ENCODE data around the gene PITPNM3.
A peak's percentile ranks its signal among the peaks of the same experiment; 100 is the strongest.

PITPNM3 gene

DNA sequence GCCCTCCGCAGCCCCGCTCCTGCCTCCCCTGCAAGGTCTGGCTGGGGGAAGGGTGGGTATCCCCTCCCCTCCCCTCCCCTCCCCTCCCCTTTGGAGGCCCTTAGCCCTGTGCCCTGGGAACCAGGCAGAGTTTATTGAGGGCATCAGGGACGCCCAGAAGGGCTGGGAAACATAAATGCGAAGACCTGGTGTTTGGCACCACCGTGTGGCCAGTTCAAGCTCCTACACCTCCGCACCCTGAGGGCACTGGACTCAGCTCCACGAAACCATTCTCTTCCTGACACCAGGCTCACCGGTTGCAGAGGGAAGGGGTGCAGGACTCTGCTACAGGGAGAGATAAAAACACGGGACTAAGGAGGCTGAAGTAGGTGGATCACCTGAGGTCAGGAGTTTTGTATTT, 120.4 kb downstream of the PITPNM3 start:
- peak; percentile 44 for DNase-seq

DNA sequence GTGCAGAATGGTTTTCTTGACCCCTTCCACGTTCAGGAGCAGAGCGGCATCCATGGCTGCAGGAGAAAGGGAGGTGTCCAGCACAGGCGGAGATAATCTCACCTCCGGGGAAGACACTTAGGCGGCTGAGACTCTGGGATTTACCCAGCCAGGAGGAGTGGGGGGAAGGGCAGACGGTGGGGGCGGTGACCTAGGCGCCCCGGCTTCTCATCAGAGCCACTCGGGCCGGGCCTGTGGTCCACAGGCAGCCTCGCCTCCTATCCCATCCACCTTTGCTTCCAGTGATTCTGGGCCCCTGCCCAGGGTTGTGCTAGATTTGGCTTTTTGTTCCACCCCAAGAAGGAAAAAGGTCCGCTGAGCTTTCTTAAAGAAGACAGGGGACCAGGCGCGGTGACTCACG, 121.3 kb downstream of the PITPNM3 start, which contains the start of gene AIPL1:
AIPL1 (minus strand) TSS at position 71 of the 400 bp plus-strand sequence; CDS start at position 54, 17 bp downstream.
- no peak for DNase-seq

DNA sequence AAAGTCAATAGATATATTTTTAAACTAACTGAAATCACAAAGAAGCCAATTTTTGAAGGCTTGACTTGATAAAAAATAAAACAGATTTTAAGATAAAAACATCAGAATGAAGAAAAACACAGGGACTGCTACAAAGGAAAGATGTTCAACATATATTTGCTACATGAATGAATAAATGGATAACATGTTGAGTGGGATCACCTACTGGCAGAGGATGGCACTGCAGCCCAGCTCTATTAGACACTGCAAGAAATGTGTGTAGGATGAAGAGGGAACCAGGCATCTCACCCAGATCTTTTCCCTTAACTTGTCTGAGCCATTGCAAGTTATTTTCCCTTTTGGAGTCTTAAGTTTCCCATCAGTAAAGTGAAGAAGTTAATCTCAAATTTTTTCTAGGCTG, 125.6 kb downstream of the PITPNM3 start:
- no peak for DNase-seq

DNA sequence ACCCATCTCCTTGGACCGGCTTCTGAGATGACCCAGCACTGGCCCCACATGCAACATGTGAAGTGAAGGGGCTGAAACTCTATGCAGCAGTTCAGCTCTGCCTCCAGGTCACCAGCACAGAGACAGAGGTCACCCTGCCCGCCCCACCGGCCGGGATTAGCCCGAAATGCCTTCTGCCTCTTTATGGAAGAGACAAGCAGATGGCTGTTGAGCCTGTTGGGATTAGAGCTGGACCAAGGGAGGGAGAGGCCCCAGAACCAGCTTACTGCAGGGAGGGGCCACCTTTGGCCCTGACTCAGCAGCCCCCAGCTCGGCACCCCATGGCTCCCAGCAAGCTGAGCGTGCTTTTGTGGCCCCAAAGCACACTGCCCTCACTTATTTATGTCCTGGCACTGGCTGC, 127.1 kb downstream of the PITPNM3 start:
- no peak for DNase-seq

DNA sequence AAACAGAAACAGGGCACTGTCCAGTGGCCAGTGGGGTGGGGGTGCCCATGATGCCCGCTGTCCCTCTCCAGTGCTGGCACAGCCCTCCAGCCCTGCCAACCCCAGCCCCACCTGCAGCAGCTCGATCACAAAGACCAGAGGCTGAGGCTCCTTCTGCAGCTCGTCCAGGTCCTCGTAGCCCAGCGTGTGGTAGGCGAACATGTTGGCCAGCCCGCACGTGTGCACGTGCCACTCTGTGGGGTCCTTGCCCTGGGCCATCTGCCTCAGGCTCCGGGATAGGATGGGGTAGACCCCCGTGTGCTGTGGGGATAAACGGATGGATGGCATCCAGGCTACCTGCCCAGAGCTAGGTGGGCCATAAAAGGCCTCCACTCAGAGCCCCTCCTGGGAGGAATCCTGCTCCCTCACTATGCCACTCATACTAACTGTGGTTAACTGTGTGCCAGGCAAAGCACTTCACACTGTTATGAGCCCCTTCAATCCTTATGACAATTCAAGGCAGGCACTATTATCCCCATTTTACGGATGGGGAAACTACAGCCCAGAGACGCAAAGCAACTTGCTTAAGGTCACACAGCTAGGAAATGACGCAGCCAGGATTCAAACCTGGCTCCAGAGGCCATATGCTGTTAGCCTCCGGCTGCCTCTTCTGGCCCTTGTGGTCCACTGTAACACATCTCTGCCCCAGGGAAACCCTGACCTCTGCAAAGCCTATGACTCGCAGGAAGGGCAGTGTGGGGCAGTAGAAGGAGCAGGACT, 128.0 kb downstream of the PITPNM3 start:
- DNase-seq: no peak

DNA sequence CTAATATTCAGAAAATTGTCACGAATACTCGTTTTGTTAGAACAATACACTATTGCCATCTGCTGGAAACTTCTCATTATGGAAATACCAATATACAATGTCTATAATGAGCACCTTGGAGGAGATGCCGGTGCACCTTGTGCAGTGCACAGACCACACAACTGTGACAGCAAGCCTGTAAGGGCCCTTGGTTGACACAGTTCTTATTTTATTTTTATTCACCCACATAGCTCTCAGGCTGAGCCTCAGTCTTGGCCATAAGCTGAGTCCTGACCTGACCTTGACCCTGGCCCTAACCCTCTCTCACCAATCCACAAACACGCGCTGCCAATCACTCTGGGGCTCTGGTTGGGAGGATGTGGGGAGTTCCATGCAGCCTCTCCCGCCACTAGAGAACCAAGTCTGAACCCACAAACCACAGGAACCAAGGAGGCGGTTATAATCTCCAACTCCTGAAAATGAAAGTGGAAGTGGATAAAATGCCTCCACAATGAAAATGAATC, 129.0 kb downstream of the PITPNM3 start:
- DNase-seq: peak; percentile 16

DNA sequence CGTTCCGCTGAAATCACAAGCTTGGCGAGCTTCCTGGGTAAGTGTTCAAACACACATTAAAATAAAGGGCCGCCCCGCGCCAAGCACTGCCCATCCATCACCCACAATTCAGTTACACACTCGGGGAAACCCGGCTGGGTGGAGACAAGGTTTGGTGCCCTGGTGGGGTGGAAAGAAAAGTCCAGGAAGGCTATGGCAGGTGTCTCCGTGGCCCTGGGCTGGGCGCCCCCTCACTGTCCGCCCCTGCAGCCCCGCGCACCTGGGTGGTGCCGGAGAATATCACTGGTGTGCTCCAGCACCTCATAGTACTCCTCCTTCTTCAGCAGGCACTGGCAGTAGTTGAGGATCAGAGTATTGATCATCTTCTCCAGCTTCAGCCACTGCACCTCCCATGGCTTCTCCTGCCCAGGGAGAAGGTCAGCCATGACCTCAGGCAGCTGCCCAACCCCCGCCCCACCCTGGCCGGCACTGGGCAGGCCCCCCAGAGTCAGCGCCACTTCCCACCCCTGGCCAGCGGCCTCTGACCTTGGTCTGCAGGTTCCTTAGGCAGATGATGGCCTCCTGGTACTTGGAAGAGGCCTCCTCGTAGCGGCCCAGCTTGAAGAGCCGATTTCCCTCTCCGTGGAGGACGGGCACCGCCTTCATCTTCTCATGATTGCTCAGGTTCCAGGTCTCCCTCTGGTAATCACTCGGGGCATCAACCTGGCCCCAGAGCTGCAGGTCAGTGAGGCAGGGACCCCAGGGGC, 129.8 kb downstream of the PITPNM3 start:
- no peak for DNase-seq

DNA sequence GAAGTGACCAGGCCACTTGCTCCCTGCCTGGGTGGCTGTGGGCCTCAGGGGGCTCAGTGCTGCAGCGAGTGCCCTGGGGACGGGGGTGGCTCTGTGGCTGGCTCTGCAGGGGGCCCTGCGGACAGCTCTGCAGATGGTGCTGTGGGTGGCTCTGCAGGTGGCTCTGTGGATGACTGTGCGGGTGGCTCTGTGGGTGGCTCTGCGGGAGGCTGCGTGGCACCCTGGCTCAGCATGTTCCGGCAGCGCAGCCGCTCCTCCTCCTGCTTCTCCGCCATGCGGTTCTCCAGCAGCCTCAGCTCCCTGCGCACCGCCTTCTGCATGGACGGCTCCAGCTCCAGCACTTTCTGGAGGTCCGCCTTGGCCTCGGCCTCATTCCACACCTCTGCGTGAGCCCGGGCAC, 130.9 kb downstream of the PITPNM3 start:
- no peak for DNase-seq

DNA sequence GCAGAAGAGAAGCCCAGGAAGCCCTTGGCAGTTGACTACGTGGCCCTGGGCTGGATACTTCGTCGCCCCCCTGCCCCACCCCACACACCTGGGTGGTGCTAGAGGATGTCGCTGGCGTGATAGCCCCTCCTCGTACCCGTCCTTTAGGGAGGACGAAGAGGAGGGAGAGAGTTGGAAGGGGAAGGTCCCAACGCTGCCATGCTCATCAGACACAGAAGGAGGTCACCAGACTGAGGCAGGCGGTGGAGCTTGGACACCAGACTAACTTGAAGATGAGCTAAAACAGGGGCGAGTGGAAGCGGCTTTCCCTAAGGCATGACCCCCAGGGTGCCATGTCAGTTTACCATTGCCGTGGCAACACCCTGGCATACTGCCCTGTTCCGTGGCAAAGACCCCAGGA, 132.4 kb downstream of the PITPNM3 start:
- no peak for DNase-seq

DNA sequence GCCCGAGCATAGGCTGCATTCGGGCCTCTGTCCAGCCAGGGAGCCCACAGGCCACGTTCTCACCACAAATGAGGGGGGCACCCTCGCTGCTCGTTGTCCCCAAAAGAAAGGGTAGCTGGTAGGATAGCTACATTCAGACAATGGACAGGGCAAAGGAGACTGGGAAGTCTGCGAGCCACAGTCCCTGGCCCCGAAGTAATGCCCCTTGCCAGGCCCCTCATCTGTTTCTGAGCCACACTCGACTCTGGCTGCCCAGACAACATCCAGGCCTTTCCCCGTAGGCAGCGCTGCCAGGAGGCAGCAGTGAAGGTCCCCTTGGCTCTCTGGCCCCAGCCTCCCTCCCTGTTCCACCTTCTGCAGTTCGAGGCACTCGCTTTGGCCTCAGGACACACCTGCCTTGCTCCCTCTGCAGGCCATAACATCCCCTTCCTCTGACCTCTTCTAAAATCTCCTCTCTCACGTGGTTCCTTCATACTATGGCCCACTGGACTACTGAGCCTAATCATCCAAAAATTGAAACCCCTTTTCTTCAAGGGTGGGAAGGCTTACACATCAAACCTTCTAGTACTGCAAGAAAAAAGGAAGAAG, 133.6 kb downstream of the PITPNM3 start:
- DNase-seq: no peak

DNA sequence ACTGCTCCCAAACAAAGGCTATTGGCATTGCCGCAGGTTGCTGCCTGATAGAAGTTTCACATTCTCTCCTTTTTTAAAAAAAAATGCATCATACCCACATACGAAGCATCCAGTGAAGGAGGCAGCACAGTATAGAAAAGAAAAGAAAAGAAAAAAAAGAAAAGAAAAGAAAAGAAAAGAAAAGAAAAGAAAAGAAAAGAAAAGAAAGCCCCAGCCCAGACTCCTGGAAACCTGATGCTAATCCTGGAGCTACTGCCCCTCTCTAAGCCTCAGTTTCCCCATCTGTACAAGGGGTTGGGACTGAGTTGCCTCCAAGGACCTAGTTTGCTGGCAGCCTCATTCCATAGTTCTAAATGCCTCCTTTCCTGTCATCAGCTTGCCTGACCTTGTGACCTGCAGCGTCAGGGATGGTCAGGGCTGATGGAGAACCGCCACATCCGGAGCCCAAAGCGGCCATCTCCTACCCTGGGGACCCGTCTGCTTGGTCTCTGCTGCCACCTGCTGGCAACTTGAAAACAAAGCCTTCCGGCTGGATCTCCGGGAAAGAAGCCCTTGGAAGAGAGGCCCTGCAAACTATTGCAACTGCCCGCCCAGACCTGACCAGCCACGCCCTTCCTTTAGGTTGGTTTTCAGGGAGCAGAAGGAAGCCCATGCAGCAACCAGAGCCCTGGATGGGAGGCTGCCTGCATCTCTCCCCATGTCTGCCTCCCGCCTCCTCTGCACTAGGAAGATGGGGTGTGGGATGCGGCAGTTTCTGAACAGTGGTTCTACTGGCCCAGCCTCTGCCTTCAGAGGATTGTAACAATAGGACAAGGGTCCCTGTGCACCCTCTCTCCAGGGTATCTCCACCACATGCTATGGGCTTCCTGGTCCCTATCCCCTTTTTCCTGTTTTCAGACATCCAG, 134.4 kb downstream of the PITPNM3 start:
- DNase-seq: peak; percentile 62

DNA sequence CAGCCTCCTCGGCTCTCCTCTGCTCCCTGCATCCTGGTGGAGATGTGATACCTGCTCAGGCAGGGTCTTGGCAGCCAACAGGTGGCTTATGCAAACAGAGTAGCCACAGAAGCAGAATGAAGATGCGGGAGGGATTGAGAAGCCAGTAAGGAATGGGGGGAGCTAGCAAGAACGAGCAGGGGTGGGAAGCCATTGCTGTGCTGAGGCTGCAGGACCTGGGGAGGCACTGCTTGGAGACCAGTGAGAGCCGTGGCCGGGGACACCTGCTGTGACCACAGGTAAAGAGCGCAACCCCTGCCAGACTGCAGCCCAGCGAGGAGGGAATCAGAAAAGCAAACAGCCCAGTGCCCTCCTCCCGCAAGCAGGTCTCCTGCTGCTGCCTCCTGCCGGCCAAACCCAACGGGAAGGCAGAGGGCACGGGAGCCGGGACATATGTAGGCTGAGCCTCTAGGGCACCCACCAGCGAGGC, 136.1 kb downstream of the PITPNM3 start:
- no peak for DNase-seq

DNA sequence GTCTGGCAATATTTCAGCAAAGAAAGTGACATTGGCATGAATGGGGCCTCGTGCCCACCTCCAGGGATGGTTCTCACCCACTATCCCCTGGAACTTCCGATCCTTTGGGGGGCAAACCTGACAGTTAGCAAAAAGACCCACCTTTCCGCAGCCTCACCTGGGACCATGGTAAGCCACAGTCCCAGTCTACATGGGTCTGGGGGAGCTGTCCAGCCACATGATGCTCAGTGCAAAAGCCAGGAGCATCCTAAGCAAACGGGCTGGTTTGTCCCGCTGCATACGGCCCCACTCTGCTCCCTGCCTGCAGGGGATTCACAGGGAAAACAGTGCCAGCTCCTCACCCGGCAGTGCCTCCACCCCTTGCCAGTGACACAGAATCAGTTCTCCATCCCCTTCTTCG, 140.7 kb downstream of the PITPNM3 start:
- no peak for DNase-seq

DNA sequence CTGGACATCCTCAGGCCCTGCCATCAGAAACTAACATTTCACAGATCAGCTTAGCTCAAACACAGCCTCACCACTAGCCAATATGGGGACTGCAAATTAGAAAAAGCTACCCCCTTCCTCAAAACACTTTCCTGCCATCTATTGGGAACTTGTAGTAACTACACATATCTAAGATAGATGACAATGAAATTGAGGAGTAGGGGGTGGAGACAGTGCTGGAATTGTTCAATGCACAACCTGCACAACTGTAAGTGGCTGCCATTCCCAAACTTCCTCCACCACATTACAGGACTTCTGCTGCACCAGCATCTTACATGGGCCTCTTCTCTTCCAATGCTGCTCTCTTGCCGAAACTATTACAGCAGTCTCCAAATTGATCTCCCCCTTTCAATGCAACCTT, 143.3 kb downstream of the PITPNM3 start:
- DNase-seq: peak; percentile 39

DNA sequence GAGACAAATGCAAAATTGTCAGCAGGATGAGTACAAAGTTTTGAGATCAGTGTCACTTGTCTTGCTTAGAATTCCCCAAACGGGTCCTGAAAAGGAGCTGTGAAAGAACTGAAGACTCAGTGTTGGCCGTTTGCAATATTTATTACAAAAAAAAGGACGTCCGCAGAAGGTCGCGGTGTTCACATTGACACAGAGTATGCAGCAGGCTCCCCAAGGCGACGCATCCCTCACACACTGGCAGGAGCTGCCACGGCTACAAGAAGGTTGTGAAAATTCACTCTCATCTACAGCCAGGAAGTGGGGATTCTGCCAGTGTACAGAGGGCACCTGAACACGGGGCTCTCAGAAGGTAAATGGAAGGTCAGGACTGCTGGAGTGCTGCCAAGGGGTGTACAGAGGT, 147.6 kb downstream of the PITPNM3 start:
- no peak for DNase-seq

DNA sequence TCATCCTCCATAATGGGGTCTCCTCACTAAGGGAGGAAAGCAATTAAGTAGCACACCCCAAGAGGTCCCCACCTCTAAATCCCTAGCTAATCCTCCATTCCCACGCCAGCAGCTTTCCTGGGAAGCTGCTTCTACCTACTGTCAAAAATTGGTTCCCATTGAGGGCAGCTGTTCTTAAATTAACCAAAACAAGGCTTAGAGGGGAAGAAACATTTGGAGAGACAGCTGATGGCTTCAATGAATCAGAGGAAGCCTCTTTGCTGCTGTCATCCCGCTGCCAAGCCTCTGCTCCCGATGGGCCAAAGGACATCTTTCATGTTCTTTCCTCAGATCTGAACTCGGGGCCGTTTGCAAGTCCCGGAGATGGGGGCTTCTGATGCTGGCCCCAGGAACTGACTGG, 148.1 kb downstream of the PITPNM3 start:
- no peak for DNase-seq

DNA sequence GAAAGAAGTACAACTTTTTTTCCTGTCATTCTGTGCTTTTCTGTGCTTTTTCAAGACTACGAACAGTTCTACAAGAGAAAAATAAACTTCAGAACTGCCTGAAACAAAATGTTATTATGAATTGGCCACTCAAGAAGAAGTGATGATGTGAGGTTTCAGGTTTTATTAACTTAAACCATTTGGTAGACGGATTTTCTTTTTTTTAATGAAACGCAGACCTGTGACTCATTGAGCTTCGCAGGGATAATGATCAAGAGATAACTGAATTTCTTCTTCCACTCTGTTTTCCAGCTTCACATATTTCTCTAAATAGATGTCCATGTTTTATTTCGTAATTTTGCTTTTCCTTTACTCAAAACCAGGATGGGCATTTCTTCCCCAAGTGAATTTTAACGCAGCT, 154.1 kb downstream of the PITPNM3 start:
- DNase-seq: peak; percentile 63

All from fibroblast of skin of right quadriceps (primary cell).